ENCODE measurements around the gene BCL3.

DNA sequence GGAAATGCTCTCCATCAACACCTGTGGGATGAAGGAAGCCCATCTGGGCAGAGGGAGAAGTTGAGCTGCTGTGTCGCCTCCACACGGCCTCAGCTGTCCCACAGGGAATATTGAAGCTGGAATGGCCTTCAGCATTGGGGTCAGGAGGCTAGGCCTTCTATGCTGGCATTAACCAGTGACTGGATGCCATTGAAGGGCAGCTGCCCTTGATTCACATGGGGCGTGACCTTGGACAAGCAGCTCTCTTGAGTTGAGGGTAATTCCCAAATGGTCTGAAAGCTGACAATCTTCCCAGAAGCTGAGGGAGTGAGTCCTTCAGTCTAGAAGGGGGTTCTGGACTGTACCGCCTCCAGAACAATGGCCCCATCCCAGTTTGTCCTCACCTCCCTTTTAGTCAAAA lies 6.7 kb downstream of the BCL3 start:
- TF ChIP-seq, protein P1, sequence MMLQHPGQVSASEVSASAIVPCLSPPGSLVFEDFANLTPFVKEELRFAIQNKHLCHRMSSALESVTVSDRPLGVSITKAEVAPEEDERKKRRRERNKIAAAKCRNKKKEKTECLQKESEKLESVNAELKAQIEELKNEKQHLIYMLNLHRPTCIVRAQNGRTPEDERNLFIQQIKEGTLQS (IDR thresholded peaks at IDR 0.05) = no peak
- TF ChIP-seq, protein P2, sequence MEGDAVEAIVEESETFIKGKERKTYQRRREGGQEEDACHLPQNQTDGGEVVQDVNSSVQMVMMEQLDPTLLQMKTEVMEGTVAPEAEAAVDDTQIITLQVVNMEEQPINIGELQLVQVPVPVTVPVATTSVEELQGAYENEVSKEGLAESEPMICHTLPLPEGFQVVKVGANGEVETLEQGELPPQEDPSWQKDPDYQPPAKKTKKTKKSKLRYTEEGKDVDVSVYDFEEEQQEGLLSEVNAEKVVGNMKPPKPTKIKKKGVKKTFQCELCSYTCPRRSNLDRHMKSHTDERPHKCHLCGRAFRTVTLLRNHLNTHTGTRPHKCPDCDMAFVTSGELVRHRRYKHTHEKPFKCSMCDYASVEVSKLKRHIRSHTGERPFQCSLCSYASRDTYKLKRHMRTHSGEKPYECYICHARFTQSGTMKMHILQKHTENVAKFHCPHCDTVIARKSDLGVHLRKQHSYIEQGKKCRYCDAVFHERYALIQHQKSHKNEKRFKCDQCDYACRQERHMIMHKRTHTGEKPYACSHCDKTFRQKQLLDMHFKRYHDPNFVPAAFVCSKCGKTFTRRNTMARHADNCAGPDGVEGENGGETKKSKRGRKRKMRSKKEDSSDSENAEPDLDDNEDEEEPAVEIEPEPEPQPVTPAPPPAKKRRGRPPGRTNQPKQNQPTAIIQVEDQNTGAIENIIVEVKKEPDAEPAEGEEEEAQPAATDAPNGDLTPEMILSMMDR (IDR thresholded peaks at IDR 0.05 in 2 of 3, conservative IDR thresholded peaks at IDR 0.05 in 1 of 3; ENCODE audit: borderline replicate concordance in 1 of 3, insufficient read depth in 1 of 3, low read depth in 2 of 3, low read length in 2 of 3) = no peak
- TF ChIP-seq ZNF274 (IDR thresholded peaks at IDR 0.05; ENCODE audit: low read depth, low read length) = no peak
- TF ChIP-seq POLR2A (IDR thresholded peaks at IDR 0.05; ENCODE audit: borderline replicate concordance, extremely low read depth, insufficient read depth, insufficient read length) = no peak
- TF ChIP-seq EZH2 (IDR thresholded peaks at IDR 0.05) = no peak
- no peak for TF ChIP-seq CEBPB (IDR thresholded peaks at IDR 0.05; ENCODE audit: low read depth)
- TF ChIP-seq, protein P3, sequence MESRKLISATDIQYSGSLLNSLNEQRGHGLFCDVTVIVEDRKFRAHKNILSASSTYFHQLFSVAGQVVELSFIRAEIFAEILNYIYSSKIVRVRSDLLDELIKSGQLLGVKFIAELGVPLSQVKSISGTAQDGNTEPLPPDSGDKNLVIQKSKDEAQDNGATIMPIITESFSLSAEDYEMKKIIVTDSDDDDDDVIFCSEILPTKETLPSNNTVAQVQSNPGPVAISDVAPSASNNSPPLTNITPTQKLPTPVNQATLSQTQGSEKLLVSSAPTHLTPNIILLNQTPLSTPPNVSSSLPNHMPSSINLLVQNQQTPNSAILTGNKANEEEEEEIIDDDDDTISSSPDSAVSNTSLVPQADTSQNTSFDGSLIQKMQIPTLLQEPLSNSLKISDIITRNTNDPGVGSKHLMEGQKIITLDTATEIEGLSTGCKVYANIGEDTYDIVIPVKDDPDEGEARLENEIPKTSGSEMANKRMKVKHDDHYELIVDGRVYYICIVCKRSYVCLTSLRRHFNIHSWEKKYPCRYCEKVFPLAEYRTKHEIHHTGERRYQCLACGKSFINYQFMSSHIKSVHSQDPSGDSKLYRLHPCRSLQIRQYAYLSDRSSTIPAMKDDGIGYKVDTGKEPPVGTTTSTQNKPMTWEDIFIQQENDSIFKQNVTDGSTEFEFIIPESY (IDR thresholded peaks at IDR 0.05; ENCODE audit: extremely low read depth, insufficient replicate concordance, low read length) = no peak
- TF ChIP-seq, protein P4, sequence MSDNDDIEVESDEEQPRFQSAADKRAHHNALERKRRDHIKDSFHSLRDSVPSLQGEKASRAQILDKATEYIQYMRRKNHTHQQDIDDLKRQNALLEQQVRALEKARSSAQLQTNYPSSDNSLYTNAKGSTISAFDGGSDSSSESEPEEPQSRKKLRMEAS (IDR thresholded peaks at IDR 0.05) = no peak
- no peak for TF ChIP-seq SIN3A (IDR thresholded peaks at IDR 0.05; ENCODE audit: low read depth)
- TF ChIP-seq EGR1 (IDR thresholded peaks at IDR 0.05; ENCODE audit: low read depth) = no peak
- no peak for TF ChIP-seq EZH2phosphoT487 (IDR thresholded peaks at IDR 0.05; ENCODE audit: borderline replicate concordance)
- no peak for TF ChIP-seq POLR2AphosphoS5 (IDR thresholded peaks at IDR 0.05; ENCODE audit: low read depth, low read length)
- no peak for TF ChIP-seq JUND (IDR thresholded peaks at IDR 0.05)
